Endometrial microvascular endothelial cells (primary cell): ENCODE measurements around the gene KCNAB1. TPM values are rescaled to one million over a fixed set of nuclear protein-coding genes. Genes with fewer than 3 reads are reported as not detected.
"Not testable (repeated sequence)": the region's sequence is repeated elsewhere in the genome, so short reads cannot be mapped to it uniquely, and the experiment has no call there.

Source experiments
- in situ Hi-C: cut with HindIII; loops from 2 replicates; pipeline ENCODE4 v1.10.0; 2017; ENCODE audit warnings: low sequenced_read_pairs, low pct_unique_long_range_greater_than_20kb; ENCODE audit errors: inconsistent ontology term
- total RNA-seq: library from RNA; depleted of rRNA; stranded (reverse); fragments of >200 nt; gene quantifications from one replicate; pipeline ENCODE4 v1.2.3, GENCODE V29; 2015; ENCODE audit errors: inconsistent ontology term

Gene KCNAB1
- total RNA-seq, 1 donor from 2014 or later, result 14.3 TPM

DNA sequence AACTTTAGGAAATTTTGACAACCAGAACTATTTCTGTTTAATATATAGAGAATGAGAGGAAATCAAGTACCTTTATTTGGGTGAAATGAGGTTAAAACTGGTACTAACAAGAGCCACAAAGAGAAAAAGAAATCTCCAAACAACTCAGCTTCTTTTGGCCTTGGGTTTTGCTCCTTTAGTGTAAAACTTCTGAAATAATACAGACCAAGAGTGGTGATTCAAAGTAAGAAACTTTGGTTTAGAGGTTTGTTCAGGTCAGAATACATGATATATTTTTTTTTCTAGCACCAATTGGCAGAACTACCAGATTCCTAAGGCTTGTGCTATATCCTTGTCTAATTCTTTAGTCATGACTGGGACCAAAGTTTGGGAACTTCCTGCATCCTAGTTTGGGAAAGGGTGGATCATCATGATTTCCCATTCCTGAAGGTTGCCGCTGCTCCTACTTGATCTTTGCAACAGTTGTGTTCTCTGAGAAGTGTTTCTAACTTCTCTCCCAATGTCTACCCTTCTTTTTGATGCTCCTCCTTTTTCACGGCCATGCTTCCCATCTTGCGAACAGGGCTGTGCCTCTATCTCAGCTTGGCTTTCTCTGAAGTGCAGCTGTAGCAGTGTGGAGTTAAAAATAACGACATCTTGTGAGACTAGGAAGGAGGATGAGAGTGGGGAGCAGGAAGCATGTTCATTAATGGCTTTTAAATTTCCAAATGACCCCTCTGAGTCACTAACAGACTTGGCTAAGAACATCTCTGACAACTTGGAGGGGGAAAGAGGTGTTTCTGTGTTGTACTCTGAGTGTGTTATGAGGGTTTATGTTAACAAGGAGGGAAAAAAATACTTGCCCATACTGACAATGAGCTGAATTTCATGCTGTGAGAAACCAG is 87.7 kb downstream of the KCNAB1 start:
- in situ Hi-C loops, result no loop called here

DNA sequence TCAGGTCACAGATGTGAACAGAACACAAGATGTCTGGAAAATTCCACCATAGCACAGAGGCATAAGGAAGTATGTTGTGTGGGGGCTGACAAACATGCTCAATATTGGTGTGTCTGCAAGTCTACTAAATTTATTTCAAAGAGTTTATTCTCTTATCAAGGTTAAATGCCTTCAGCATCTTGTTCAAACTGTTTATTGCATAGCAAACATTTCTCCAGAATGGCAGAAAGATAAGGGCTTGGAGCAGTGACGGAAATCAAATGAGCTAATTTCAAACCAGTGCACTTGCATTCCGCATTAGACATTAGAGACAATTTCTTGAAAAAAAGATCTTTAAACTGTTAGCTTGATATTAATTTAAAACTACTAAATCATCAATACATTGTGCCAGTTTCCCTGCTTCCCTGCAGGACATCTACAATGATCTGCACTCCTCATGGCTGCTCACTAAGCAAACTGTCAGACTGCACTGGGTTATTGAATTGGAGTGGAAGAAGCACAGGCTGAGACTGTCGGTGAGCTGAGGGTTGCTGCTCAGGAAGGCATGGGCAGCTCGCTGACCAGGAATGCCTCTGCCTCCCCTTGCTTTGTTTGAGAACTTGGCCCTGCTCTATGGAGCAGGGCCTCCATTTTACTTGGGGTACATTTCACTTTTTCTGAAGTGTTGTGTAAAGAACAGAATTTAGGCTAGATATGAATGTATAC is 89.4 kb downstream of the KCNAB1 start:
- in situ Hi-C loops, result no loop called here

DNA sequence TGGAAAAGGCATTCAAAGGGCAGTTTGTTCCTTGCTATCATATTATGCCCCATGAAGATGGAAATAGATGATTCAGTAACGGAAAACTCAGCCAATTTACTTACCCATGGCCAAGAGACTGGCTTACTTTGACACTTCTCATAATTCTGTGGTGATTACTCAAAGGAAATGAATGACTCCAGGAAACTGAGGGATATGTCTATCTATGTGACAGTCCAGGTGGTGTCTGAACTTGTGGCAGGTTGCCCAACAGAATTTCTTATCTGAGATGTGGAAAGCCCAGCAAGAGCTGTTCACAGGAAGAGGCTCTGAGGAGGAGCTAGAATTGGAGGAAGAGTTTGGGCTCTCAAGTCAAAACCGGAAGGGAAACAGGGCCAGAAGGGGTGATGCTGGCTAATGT is 91.2 kb downstream of the KCNAB1 start:
- in situ Hi-C loops, result no loop called here

DNA sequence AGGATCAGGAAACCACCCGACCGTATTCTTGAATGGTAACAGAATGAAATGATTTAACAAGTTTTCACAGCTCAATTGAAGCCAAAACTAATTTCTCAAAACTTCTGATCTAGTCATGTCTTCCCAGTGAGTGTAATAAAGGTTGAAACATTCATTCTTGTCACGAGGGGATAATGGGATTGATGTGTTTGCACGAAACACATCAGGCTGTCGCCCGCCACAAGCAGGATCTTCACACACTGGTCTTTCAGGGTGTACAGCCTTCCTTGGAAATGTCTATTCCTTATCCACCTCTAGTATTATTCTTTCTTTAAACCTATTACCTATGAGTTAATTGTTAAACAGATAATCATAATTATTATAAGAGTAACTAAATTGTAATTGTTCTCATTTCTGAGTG is 94.3 kb downstream of the KCNAB1 start:
- in situ Hi-C loops, result no loop called here

DNA sequence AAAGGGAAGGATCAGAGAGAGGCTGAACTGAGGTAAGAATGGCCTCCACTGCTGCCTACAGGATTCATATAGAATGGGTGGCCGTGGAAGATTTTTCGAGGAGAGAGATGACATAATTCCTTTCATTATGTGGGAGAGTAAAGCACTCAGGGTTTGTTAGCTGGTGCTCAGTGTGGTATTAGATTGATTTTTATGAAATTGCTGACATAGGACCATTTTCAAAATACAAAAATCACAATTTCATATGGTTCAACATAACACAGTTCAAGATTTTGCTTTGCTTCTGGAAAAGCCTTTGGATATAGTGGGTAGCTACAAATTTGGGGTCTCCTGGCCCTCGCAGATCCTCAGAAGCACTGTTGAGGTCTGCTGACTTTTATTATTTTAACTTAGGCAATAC is 95.4 kb downstream of the KCNAB1 start:
- in situ Hi-C loops, result no loop called here

DNA sequence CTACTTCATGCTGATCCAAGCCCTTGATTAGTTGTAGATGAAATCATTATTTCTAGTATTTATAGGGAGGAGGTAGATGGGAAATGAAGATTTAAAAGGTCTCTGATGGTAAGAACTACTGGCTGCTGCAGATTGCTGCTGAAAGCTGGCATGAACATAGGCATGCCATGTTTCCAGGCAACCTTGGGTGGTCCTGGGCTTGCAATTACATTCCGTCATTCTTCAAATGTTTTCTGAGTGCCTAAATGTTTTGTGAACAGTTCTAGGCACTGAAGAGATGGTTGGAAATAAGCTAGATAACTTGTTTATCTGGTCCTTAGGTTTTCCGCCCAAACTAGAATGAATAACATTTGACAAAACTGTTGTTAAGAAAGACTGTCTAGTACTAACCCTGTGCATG is 95.8 kb downstream of the KCNAB1 start:
- in situ Hi-C loops, result no loop called here

DNA sequence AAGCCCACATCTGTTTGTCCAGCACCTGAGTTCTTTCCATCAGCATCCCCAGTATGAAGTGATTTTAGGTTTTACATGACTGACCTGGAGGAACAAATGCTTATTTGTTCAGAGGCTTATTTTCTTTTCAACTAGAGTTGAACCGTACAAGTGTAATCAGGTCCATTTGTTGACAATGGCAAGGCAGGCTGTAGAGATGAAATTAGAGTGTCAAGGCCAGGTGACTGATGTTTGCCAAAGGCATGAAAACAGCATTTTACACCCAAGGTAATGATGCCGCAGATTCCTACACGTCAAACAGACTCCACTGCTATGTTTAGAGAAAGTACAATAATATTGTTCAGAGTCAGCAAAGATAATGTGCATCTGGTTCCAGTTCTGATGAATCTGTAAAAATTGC is 96.5 kb downstream of the KCNAB1 start:
- in situ Hi-C loops, result no loop called here

DNA sequence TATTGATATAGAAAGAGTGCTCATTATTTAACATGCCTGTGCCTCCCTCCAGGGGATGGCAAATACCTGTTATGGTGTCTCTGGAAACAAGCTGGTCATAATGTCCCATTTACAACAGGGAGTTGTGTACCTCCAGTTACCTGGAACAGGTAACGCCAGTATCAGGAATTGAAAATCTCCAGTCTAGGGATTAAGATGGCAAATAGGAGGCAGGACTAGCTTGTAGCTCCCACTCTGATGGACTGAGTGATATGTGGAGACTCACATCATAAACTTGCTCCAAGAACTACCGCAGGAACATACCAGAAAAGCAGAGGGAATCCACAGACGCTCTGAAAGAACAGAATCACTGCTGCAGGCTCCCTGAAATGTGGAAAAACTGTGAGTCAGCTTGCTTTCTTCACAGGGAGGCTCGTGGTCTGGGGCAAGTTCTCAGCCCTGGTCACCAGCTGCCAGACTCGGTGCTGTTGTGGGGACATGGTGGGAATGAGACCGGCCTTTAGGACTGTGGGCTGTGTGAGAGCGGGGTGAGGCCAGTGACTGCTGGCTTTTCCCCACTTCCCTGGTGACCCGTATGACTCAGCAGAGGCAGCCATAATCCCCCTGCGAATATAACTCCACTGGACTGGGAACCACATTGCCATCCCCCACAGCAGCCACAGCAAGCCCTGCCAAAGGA is 97.4 kb downstream of the KCNAB1 start:
- in situ Hi-C loops, result no loop called here

DNA sequence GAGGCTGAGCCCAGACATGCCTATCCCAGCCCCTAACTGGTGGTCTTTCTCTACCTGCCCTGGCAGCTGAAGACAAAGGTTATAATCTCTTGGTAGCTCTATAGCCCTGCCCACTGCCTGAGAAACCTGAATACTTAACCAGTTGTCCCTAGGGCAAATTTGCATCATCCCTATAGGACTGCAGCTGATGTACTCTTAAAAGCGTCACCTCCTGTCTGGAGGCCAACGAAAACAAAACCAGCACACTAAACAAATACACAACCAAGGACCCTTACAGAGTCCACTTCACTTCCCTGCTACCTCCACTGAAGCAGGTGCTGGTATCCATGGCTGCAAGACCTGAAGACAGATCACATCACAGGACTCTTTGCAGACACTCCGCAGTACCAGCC is 98.0 kb downstream of the KCNAB1 start:
- in situ Hi-C loops, result no loop called here

DNA sequence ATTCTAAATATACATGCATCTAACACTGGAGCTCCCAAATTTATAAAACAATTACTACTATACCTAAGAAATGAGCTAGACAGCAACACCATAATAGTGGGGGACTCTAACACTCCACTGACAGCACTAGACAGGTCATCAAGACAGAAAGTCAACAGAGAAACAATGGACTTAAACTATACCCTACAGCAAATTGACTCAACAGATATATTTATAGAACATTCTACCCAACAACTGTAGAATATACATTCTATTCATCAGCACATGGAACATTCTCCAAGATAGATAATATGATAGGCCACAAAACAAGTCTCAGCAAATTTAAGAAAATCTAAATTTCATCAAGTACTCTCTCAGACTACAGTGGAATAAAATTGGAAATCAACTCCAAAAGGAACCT is 102.0 kb downstream of the KCNAB1 start:
- in situ Hi-C loops, result not testable (repeated sequence)

DNA sequence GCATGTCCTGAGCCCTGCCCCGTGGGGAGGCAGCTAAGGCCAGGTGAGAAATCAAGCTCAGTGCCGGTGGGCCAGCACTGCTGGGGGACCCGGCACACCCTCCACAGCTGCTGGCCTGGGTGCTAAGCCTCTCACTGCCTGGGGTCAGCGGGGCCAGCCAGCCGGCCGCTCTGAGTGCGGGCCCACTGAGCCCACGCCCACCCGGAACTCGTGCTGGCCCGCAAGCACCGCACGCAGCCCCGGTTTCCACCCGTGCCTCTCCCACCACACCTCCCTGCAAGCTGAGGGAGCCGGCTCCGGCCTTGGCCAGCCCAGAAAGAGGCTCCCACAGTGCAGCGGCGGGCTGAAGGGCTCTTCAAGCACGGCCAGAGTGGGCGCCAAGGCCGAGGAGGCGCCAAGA is 103.7 kb downstream of the KCNAB1 start:
- in situ Hi-C loops, result not testable (repeated sequence)

DNA sequence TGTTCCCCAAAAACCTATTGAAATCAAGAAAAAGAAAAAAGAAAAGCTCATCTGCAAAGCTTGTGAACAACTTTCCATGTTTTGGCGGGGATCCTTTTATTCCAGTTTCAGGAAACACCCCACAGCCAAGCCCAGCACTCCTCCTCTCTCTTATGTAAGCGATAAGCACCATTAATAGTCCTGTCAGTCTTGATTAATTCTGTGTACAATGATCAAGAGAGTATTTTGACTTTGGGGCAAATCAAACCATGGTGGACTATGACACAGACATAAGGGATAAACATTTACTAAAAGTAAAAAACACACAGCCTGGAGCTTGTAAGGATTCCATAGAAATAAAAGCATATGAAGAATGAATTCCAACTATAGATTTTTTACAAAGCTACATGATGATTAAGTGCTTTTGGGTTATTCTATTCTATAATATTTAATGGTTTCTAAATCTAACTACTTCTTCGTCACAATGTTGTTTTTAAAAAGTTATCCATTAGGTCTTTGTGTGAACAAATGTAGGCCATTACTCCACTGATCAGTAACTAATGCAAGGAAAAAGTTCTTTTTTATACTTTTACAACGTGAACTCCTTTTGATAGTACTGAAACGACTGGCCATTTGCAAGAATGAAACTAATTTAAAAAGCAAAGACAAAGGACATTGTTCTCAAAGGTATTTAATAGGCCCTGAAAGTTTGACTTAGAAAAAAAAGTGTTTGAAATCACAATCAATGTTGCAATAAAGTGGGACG is 106.5 kb downstream of the KCNAB1 start:
- in situ Hi-C loops, result no loop called here

DNA sequence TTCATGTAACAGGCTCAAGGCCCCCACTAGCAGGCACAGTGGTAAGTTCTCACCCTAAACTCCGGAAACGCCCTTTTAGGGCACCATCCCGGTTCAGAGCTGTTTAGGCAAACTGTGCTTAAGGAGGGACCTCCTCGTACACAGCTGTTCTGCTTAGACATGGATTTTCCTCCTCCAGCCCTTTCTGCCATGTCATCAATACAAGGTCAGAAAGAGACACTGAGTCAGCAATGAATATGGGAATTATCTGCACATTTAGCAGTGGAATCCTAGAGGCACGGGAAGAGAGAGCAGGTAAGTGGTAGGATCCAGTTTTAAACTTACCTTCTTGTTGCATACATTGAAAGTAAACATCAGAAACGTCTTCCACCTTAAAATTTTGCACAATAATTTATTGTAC is 107.3 kb downstream of the KCNAB1 start:
- in situ Hi-C loops, result no loop called here

DNA sequence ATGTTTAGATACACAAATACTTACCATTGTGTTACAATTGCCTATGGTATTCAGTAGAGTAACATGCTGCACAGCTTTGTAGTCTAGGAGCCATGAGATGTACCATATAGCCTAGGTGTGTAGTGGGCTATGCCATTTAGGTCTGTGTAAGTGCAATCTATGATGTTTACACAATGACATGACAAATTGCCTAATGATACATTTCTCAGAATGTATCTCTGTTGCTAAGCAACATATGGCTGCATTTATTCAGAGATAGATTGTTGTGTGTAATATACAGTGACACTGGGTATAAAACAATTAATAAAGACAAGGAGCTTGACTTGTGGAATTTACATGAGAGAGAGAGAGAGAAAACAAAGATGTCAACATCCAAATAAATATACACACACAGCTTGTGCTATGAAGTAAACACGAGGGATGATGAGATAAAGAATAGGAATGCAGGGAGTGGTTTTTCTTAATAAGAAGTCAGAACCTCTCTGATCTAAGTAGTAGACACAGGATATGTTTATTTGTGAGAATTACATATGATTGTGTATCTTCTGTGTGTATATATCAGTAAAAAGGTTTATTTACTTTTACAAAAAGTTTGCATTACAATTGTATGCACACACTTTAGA is 110.0 kb downstream of the KCNAB1 start:
- in situ Hi-C loops, result no loop called here

DNA sequence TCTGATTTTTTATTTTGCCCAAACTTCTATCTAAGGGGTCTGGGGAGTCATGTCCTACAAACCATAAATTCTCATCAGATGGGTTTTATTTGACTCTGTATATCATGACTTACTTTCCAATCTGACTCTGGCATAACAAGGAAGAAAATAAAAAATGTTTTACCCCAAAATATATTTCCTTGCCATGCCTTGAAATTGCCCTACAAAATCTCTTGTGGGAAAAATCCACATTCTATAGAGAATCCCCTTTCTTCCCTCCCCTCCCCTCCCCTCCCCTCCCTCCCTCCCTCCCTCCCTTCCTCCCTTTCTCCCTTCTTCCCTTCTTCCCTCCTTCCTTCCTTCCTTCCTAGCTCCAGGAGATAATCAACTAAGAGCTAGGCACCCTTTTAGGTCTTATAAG is 110.8 kb downstream of the KCNAB1 start:
- in situ Hi-C loops, result not testable (repeated sequence)

DNA sequence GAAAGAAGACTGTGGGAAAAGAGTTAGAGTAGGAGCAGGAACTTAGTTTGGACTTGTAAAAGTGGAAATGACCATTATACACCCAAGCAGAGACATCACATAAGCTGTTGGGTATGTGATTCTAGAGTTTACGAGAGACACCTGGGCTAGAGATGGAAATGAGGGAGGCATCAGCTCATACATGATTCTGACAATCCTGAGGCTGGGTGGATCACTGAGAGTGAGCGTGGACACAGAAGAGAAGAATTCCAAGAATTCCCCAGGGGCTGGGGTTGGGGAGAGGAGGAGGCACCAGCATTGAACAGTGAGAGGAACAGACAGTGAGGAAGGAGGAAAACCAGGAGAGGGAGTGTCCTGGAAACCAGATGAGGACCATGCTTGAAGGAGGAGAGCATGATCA is 113.5 kb downstream of the KCNAB1 start:
- in situ Hi-C loops, result no loop called here

DNA sequence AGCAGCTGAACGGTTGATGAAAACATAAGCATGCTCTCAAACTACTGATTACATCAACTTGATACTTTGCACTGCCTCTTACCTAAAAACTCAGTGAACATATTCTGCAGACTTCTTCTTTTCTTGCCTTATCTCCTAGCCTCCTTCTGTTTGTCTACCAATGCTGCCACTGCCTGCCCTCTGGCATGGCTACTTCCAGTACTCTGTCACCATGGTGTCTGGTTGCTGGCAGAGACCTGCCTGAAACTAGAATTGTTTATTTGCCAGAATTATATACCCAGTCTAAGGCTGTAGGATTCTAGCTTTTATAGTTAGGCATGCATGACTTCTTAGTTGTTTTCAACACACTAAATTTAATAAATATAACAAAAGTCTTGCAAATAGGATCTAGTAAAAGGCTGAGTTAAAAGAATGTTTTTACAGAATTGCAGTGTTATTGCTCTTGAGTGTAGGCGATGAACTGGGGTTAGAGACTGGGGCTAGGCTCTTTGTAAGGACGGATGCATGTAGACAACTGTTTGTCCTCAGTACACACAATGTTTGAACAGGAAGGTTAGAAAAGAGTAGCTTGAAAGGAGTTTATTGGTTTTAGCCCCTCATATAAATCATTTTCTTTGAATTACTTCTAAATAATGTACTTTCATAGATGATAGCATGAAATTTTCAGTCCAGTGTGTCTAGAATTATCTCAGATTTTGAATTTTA is 116.3 kb downstream of the KCNAB1 start:
- in situ Hi-C loops, result no loop called here

DNA sequence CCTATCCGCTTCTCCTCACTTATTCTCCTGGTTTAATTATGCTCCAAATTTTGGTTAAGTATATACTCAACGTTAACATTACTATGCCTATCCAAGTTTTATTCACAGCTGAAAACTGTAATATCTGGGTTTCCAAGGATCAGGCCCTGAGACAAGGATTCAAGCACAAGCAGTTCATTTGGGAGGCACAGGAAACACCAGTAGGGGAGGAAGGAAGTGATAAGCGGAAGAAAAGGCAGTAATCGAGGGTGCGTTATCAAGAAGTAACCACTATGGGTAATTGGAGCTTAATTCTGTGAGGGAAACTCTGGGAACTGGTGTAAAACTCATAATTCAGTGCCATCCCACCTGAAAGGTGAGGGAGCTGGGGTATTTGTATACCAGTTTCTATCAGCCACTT is 120.3 kb downstream of the KCNAB1 start:
- in situ Hi-C loops, result no loop called here
